Lower lobe of right lung (tissue), 2 donors: Measurements from ENCODE around the gene ROBO2. TPM values are rescaled to one million over a fixed set of nuclear protein-coding genes. Genes with fewer than 3 reads are reported as not detected.

Experiments used
- ATAC-seq, 2 donors: fragments of 200-7000 bp; cut with Tn5 transposase; one replicate each; pipeline ENCODE4 v1.9.1; 2020 to 2022; ENCODE audit warnings: mild to moderate bottlenecking in 2 of 2, moderate library complexity in 2 of 2
- DNase-seq: peaks from one replicate; pipeline ENCODE4 v3.0.0-alpha.2; 2020
- H3K27ac ChIP-seq: fragments of 200-600 bp; one replicate; pipeline ENCODE4 v1.8.0; 2022
- H3K27me3 ChIP-seq: fragments of 200-600 bp; one replicate; pipeline ENCODE4 v1.8.0; 2022; ENCODE audit warnings: low read depth
- H3K36me3 ChIP-seq: fragments of 200-600 bp; one replicate; pipeline ENCODE4 v1.8.0; 2022; ENCODE audit warnings: mild to moderate bottlenecking
- H3K4me1 ChIP-seq: fragments of 200-600 bp; one replicate; pipeline ENCODE4 v1.8.0; 2022
- H3K4me3 ChIP-seq: fragments of 200-600 bp; one replicate; pipeline ENCODE4 v1.8.0; 2022; ENCODE audit warnings: mild to moderate bottlenecking
- H3K9me3 ChIP-seq: fragments of 200-600 bp; one replicate; pipeline ENCODE4 v1.8.0; 2022
- CTCF ChIP-seq: fragments of 200-600 bp; IDR thresholded peaks from one replicate; pipeline ENCODE4 v1.8.0; 2022; ENCODE audit warnings: antibody characterized with exemption, mild to moderate bottlenecking
- intact Hi-C: fragments of 100-400 bp; cut with DNase I; formaldehyde crosslinking; loops from one replicate; pipeline ENCODE4 v1.11.0; 2022
- total RNA-seq: library from RNA; stranded (reverse); fragmentation: NEBNext Ultra II Directional; extraction: Animal tissue kit (Norgen Biotek cat#: 25700); gene quantifications from one replicate; pipeline ENCODE4 v1.2.1, GENCODE V29; 2021
- donor health status: DM: no; HTN: yes; CAD: no; lungs with severe emphysema.

The ROBO2 gene
- total RNA-seq, 1 donor from 2014 or later = 11.8 TPM

DNA sequence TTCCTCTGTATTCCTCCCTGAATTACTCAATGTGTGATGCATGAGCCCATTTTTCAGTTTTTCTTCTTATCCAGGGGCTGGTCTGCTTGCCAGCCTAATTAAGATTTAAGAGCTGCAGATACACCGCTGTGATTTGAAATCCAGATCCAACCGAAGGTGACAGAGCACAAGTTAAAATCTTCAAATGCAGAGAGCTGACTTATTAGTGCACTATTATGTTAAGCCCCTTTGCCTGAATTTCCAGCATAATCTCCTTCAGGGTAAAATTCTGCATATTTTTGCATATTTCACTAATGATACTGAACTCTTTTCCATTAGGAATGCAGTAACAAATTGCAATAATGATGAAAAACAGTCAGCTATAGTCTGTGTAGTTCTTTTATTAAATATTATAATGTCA lies 583.6 kb downstream of the ROBO2 start:
- no peak overlapping the region for H3K27ac ChIP-seq
- no peaks in the 10 kb centered on the region for H3K9me3 ChIP-seq
- TF ChIP-seq CTCF = no peak
- no peaks in the 10 kb centered on the region for H3K36me3 ChIP-seq
- intact Hi-C loops = no loop called here
- no peaks in the 10 kb centered on the region for H3K27me3 ChIP-seq
- ATAC-seq (no peak), DNase-seq (no peak)
- H3K4me3 ChIP-seq = no peak overlapping the region
- no peaks in the 10 kb centered on the region for H3K4me1 ChIP-seq

DNA sequence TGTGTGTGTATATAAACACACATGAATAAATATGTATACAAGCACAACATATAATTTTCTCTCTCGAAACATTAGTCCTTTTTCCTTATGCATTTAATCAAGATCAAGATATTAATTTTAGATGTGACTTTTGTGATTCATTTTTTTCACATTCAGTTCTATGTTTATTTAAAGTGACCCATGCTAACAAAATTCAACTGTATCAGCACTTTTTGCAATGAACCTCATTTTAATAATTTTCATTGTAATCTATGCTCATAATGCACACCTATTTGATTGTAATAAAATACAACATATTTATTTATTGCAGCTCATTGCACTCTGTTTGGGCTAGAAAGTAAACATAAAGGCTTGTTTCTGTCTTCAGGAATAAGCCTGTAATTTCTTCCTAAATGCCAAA lies 586.3 kb downstream of the ROBO2 start:
- ATAC-seq = no peak
- H3K36me3 ChIP-seq = no peaks in the 10 kb centered on the region
- H3K9me3 ChIP-seq = no peaks in the 10 kb centered on the region
- intact Hi-C loops = no loop called here
- DNase-seq = no peak
- H3K4me3 ChIP-seq = no peak overlapping the region
- H3K27me3 ChIP-seq = no peaks in the 10 kb centered on the region
- H3K4me1 ChIP-seq = no peaks in the 10 kb centered on the region
- no peak overlapping the region for H3K27ac ChIP-seq
- no peak for TF ChIP-seq CTCF

GRCh38 chr3:77648214-77648613 lies 608.3 kb downstream of the ROBO2 start:
- intact Hi-C loops = no loop called here
- H3K27ac ChIP-seq = no peak overlapping the region
- H3K36me3 ChIP-seq = no peaks in the 10 kb centered on the region
- TF ChIP-seq CTCF = no peak
- H3K27me3 ChIP-seq = no peaks in the 10 kb centered on the region
- no peaks in the 10 kb centered on the region for H3K4me1 ChIP-seq
- H3K9me3 ChIP-seq = no peaks in the 10 kb centered on the region
- no peak overlapping the region for H3K4me3 ChIP-seq
- ATAC-seq = no peak
- DNase-seq = no peak

GRCh38 chr3:77648664-77649063 lies 608.8 kb downstream of the ROBO2 start:
- no peaks in the 10 kb centered on the region for H3K27me3 ChIP-seq
- no peaks in the 10 kb centered on the region for H3K4me1 ChIP-seq
- no peaks in the 10 kb centered on the region for H3K9me3 ChIP-seq
- DNase-seq (no peak), ATAC-seq (no peak)
- no peaks in the 10 kb centered on the region for H3K36me3 ChIP-seq
- no peak for TF ChIP-seq CTCF
- intact Hi-C loops = no loop called here
- H3K27ac ChIP-seq = no peak overlapping the region
- H3K4me3 ChIP-seq = no peak overlapping the region

DNA sequence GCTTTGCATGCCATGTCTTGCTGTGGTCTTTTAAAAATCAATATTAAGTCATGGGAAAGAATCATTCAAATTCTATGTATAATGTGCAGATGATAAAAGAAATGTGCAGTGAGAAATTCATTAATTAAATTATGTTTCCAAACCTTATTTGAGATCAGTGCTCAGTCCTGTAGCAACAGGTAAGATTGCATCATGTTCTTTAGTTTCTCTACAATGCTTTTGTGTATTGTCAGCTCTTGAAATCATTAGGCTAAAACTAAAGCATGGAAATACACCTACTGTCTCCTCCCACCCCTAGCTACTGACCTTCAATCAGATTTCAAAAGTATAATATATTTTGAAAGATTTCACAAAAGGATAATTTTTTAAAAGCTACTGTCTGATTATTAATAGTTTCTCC lies 612.7 kb downstream of the ROBO2 start:
- TF ChIP-seq CTCF = no peak
- Histone ChIP-seq H3K4me3 (no peak overlapping the region), H3K9me3 (no peaks in the 10 kb centered on the region), H3K36me3 (no peaks in the 10 kb centered on the region), H3K4me1 (no peaks in the 10 kb centered on the region), H3K27ac (no peak overlapping the region), H3K27me3 (no peaks in the 10 kb centered on the region)
- intact Hi-C loops = no loop called here
- ATAC-seq = no peak
- no peak for DNase-seq

DNA sequence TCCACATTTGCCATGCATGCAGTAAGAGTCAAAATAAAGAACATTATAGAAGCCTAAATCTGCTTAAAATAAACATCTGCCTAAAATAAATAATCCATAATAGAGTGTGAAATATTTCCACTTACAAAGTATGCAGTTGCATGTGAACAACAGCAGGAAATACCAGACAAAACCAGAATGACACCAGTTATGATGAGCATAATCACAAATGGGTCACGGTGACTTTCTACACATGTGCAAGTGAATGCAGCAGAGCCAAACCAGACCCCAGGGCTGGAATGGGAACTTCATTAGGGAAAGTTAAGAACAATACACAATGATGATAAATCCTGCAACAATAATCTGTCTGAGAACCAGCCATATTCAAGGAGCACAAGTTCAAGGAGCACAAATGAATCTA lies 615.5 kb downstream of the ROBO2 start:
- H3K27me3 ChIP-seq = no peaks in the 10 kb centered on the region
- H3K27ac ChIP-seq = no peak overlapping the region
- no peaks in the 10 kb centered on the region for H3K4me1 ChIP-seq
- DNase-seq (no peak), ATAC-seq (no peak)
- intact Hi-C loops = no loop called here
- H3K36me3 ChIP-seq = no peaks in the 10 kb centered on the region
- no peak overlapping the region for H3K4me3 ChIP-seq
- H3K9me3 ChIP-seq = no peaks in the 10 kb centered on the region
- no peak for TF ChIP-seq CTCF
